Activated CD4-positive, alpha-beta T cell treated with anti-CD3 and anti-CD28 coated beads, Interleukin-2, Interleukin-6, amounts not matched to agents 100 ng/mL and 50 ng/mL, durations not matched to agents 16 hours and 8 hours (primary cell): Measurements from ENCODE around the gene ARHGAP42.
"Not testable (repeated sequence)": the region's sequence is repeated elsewhere in the genome, so short reads cannot be mapped to it uniquely, and the experiment has no call there.

Experiments
- DNase-seq: peaks from one replicate; pipeline ENCODE4 v3.0.0-alpha.2; 2020

ARHGAP42 gene

DNA sequence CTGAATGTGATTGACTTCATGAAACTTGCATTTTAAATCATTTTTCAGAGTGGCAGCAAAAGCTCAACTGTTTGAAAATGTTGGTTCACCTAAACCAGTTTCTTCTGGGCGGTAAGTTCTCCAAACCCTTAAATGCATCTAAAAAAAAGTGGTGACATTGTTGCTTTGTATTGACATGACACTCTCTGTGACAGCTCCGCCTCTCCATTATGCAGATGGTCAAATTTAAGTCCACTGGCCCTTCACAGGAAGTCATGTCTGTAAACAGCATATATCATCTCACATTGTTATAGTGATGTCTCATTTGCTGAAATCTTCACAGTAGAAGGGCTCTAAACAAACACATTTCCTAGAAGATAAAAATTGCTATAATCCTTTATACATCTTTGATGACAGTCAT lies 291.9 kb downstream of the ARHGAP42 start:
- DNase-seq: no peak

- no peak for DNase-seq
Measured at GRCh38 chr11:100980156-100980555, 293.1 kb downstream of the ARHGAP42 start.

GRCh38 chr11:100981196-100981824 lies 294.2 kb downstream of the ARHGAP42 start:
- DNase-seq: no peak

DNA sequence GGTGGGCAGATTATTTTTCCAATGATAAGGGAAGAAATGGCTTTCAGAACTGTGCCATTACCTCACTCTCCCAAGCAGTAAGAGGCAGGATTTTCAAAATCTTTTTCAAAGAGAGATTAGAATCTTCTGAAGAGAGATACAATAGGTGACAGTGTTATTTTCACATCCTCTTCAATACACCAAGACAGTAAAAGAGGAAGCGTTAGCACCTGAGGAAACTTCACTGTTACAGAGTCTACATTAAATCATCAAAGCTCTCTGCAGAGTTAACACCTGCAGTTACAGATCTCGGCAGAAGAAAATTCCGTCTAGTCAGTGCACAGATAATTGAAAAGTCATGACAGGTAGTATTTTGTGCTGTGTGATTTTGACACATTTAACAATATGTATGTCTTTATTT lies 297.6 kb downstream of the ARHGAP42 start:
- no peak for DNase-seq

- DNase-seq: no peak
Measured at GRCh38 chr11:100990931-100991330, 303.8 kb downstream of the ARHGAP42 start.

GRCh38 chr11:100991541-100991940 lies 304.5 kb downstream of the ARHGAP42 start:
- no peak for DNase-seq

GRCh38 chr11:100994966-100995365 lies 307.9 kb downstream of the ARHGAP42 start:
- no peak for DNase-seq

DNA sequence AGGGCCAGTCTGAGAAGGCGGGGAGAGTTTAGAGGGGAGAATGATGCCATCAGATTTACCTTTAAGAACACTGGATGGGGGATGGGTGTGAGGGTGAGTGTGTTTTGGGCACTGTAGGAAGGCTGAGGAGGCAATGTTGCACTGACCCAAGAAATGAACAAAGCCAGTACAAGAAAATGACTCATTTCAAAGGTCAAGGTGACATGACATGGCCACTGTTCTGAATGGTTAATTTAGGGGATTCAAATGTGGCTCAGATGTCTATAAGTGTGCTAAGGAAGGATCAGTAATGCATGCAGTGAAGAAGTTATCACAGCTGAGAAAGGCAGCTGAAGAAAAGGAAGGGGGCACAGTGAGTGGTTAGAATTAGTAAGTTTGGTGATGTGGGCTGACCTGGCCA lies 312.7 kb downstream of the ARHGAP42 start:
- no peak for DNase-seq

- no peak for DNase-seq
Measured at GRCh38 chr11:101003468-101003867, 316.4 kb downstream of the ARHGAP42 start.

- DNase-seq: no peak
Measured at GRCh38 chr11:101008961-101009689, 322.0 kb downstream of the ARHGAP42 start.

DNA sequence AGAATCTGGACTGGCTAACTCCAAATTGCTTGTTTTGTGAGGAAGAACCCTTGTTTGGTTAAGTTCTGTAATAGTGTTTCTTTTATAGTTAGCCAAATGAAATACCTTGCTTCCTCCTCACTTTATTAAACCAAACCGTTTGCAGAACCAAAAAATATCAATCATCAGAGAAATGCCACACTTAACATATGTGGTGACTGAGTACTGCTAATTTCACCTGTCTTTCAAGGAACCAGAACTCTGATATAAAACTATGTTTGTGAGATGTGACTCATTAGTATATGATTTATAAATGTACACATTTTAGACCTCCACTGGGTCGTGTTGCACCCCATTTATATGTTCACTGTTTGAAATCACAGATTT lies 322.6 kb downstream of the ARHGAP42 start:
- DNase-seq: no peak

- no peak for DNase-seq
Measured at GRCh38 chr11:101010899-101011298, 323.8 kb downstream of the ARHGAP42 start.

- DNase-seq: no peak
Measured at GRCh38 chr11:101011881-101012280, 324.8 kb downstream of the ARHGAP42 start.

GRCh38 chr11:101013702-101014101 lies 326.6 kb downstream of the ARHGAP42 start:
- DNase-seq: not testable (repeated sequence)

DNA sequence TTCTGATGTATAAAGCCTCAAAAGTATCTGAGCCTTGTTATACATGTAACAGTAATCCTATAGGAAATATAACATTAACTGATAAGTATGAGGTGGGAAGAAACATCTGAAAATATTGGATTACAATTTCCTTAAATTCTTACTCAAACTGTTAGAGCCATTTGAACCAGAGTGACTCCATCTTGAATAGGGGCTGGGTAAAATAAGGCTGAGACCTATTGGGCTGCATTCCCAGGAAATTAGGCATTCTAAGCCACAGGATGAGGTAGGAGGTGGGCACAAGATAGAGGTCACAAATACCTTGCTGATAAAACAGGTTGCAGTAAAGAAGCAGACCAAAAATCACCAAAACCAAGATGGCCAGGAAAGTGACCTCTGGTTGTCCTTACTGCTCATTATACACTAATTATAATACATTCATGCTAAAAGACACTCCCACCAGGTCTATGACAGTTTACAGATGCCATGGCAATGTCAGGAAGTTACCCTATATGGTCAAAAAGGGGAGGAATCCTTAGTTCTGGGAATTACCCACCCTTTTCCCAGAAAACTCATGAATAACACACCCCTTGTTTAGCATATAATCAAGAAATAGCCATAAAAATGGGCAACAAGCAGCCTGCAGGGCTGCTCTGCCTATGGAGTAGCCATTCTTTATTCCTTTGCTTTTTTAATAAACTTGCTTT lies 327.7 kb downstream of the ARHGAP42 start:
- no peak for DNase-seq

DNA sequence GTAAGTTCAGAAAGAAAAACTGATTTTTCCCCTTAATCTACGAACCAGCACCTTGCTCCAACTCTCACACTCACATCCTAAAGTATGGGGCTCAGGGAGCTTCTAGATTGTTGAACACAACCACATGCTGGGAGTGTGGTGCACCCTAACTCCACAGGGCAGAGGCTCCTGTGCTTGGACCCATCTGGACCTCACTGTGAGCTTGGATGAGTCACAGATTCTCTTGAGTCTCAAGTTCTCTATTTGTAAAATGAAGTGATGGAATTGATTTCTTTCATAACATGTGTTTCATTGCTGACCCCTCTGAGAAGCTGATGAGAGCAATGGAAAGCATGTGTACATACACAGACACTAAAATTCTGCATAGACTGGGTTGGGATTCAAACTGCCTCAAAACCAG lies 332.8 kb downstream of the ARHGAP42 start:
- DNase-seq: no peak

GRCh38 chr11:101022256-101022655 lies 335.2 kb downstream of the ARHGAP42 start:
- no peak for DNase-seq

- DNase-seq: no peak
Measured at GRCh38 chr11:101028644-101029043, 341.6 kb downstream of the ARHGAP42 start.

- DNase-seq: no peak
Measured at GRCh38 chr11:101030015-101030414, 342.9 kb downstream of the ARHGAP42 start.

DNA sequence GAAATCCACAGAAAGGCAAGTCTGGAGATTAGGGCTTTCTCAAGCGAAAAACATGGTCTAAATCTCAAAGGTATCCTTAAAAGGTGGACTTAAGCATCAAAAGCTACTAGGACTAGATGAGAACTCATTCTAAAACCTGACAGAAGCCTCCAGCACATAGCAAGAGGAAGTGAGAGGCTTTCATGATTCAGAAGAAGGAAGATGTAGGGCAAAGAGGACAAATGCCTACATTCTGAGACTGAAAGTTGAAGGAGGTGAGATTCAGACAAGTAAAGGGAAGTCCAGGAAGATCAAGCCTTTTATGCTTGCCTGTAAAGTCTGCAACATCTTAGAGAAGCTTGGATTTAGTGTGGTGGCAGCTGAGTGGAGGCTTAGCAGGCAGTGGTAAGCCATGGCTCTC lies 343.6 kb downstream of the ARHGAP42 start:
- DNase-seq: no peak

DNA sequence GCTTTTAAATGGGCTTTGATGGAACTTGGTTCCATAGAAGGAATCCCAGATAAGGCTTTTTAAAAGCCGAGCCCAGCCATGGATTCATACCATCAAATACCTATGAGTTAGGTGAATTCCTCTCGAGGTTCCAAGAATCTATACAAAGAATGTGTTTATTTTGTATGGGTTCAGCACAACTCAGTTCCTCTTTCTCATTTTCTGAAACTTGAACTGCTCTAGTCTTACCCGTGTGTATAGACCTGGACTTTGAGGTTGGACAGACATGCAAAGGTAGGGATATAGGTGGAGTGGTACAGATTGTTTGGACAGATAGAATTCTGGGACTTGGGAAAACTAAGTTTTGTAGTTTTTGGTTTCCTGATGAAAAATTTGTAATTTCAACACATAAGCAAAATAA lies 344.6 kb downstream of the ARHGAP42 start:
- no peak for DNase-seq

GRCh38 chr11:101032991-101033390 lies 345.9 kb downstream of the ARHGAP42 start:
- DNase-seq: no peak

- no peak for DNase-seq
Measured at GRCh38 chr11:101034076-101034475, 347.0 kb downstream of the ARHGAP42 start.

GRCh38 chr11:101035872-101036271 lies 348.8 kb downstream of the ARHGAP42 start:
- DNase-seq: no peak
